Stimulated activated CD4-positive, alpha-beta T cell treated with anti-CD3 and anti-CD28 coated beads, Interleukin-1b, Interleukin-23, amount 100 ng/mL, for 48 hours (primary cell): ENCODE data around the gene FOSL2.

Experiments
- DNase-seq: peaks from one replicate; pipeline ENCODE4 v3.0.0-alpha.2; 2020

The FOSL2 gene

GRCh38 chr2:28453396-28453795 is 60.7 kb downstream of the FOSL2 start:
- no peak for DNase-seq

- no peak for DNase-seq
These were observed 61.6 kb downstream of the FOSL2 start for GRCh38 chr2:28454016-28454930.

- no peak for DNase-seq
These were observed 64.6 kb downstream of the FOSL2 start for GRCh38 chr2:28457237-28457636.

- no peak for DNase-seq
These were observed 68.4 kb downstream of the FOSL2 start for GRCh38 chr2:28461056-28461455.

GRCh38 chr2:28462122-28462521 is 69.5 kb downstream of the FOSL2 start:
- no peak for DNase-seq

- DNase-seq = no peak
These were observed 70.7 kb downstream of the FOSL2 start for GRCh38 chr2:28463211-28463816.

GRCh38 chr2:28463893-28464292 is 71.2 kb downstream of the FOSL2 start:
- no peak for DNase-seq

- DNase-seq = no peak
These were observed 72.7 kb downstream of the FOSL2 start for GRCh38 chr2:28465148-28465885.
